Measurements from ENCODE around the gene IRS1. TPM values are rescaled to one million over a fixed set of nuclear protein-coding genes. Genes with fewer than 3 reads are reported as not detected.

Gene IRS1
- polyA plus RNA-seq, 1 of the 3 experiments (the other 2 are of a cell fraction) = 16.5 TPM

- Histone ChIP-seq H3K4me2 (no peak overlapping the region), H3K27me3 (ENCODE audit: insufficient read depth) (no peaks in the 10 kb centered on the region), H3K27ac (ENCODE audit: low read depth in 2 of 2, low read length in 1 of 2) (no peak overlapping the region), H3K9me3 (no peaks in the 10 kb centered on the region), H3K4me1 (ENCODE audit: control insufficient read depth in 1 of 2, insufficient read depth in 2 of 2, low read depth in 1 of 2, low read length in 1 of 2) (peaks cover 0 to 2% of the 10 kb centered on the region in 2 experiments; a peak in 1 of 4 replicates), H4K20me1 (ENCODE audit: insufficient read depth) (no peaks in the 10 kb centered on the region), H3K4me3 (ENCODE audit: low read depth in 2 of 2, low read length in 1 of 2) (no peak overlapping the region), H3K9ac (no peak overlapping the region), H2AFZ (ENCODE audit: low read depth) (no peak overlapping the region), H3K36me3 (replicated peaks in 1 of 2; ENCODE audit: control insufficient read depth in 1 of 2, insufficient read depth in 2 of 2, low read length in 1 of 2) (no peaks in the 10 kb centered on the region), H3K9me2 (no peaks in the 10 kb centered on the region), H3F3A (replicated peaks; ENCODE audit: insufficient read depth) (peaks cover 4% of the 10 kb centered on the region), H3K79me2 (ENCODE audit: insufficient read depth) (no peaks in the 10 kb centered on the region)
- ChIA-PET POLR2A (no interaction called here), CTCF (no interaction called here)
- TF ChIP-seq RAD21 (IDR thresholded peaks at IDR 0.05; ENCODE audit: low read length) (no peak), FOSL2 (IDR thresholded peaks at IDR 0.05; ENCODE audit: borderline replicate concordance, low read depth) (peak; percentile 19; the same call in 1 of the 2 replicates)
- no peak for DNase-seq
- WGBS (ENCODE audit: low lambda C conversion rate) = 64% methylated on average over 2 of the region's 2 CpGs
Measured at GRCh38 chr2:226726546-226726945, 73.1 kb downstream of the IRS1 start.

GRCh38 chr2:226725126-226725860 is 74.3 kb downstream of the IRS1 start:
- CTCF ChIA-PET = interaction anchor here (0.6 to 1.4 kb wide), 2 partner anchors 22 to 77 kb away, joined by 3 to 4 read pairs; no protein-coding TSS in a partner anchor
- DNase-seq = no peak
- Histone ChIP-seq H3K4me1 (ENCODE audit: control insufficient read depth in 1 of 2, insufficient read depth in 2 of 2, low read depth in 1 of 2, low read length in 1 of 2) (peaks cover 0 to 2% of the 10 kb centered on the region in 2 experiments; a peak in 2 of 4 replicates), H3K36me3 (replicated peaks in 1 of 2; ENCODE audit: control insufficient read depth in 1 of 2, insufficient read depth in 2 of 2, low read length in 1 of 2) (no peaks in the 10 kb centered on the region), H3K27ac (ENCODE audit: low read depth in 2 of 2, low read length in 1 of 2) (peak overlapping the region in 1 of 2 experiments; percentile 31; a peak in 1 of 4 replicates), H3K9me2 (no peaks in the 10 kb centered on the region), H3F3A (replicated peaks; ENCODE audit: insufficient read depth) (peaks cover 4% of the 10 kb centered on the region), H3K9ac (no peak overlapping the region), H3K79me2 (ENCODE audit: insufficient read depth) (no peaks in the 10 kb centered on the region), H3K9me3 (no peaks in the 10 kb centered on the region), H3K4me3 (ENCODE audit: low read depth in 2 of 2, low read length in 1 of 2) (no peak overlapping the region), H3K4me2 (no peak overlapping the region), H2AFZ (ENCODE audit: low read depth) (no peak overlapping the region), H4K20me1 (ENCODE audit: insufficient read depth) (no peaks in the 10 kb centered on the region), H3K27me3 (ENCODE audit: insufficient read depth) (no peaks in the 10 kb centered on the region)
- 84% methylated on average over 10 of the region's 10 CpGs for WGBS (ENCODE audit: low lambda C conversion rate)
- TF ChIP-seq YY1 (IDR thresholded peaks at IDR 0.05; ENCODE audit: low read depth) = no peak
- no peak for TF ChIP-seq IRF3 (IDR thresholded peaks at IDR 0.05; ENCODE audit: low read depth, low read length)
- no peak for TF ChIP-seq EZH2phosphoT487 (IDR thresholded peaks at IDR 0.05; ENCODE audit: borderline replicate concordance, low read depth)
- TF ChIP-seq EP300 (IDR thresholded peaks at IDR 0.05; ENCODE audit: borderline replicate concordance in 1 of 2, low read depth in 1 of 2, low read length in 1 of 2) = no peak
- no peak for TF ChIP-seq POLR2AphosphoS5 (IDR thresholded peaks at IDR 0.05; ENCODE audit: low read depth, low read length)
- TF ChIP-seq RCOR1 (IDR thresholded peaks at IDR 0.05; ENCODE audit: low read length) = no peak
- TF ChIP-seq USF2 (IDR thresholded peaks at IDR 0.05; ENCODE audit: borderline replicate concordance, low read depth, low read length) = no peak
- no peak for TF ChIP-seq ELF1 (IDR thresholded peaks at IDR 0.05)
- no peak for TF ChIP-seq GATA2 (CRISPR knock-in tag; IDR thresholded peaks at IDR 0.05)
- no peak for TF ChIP-seq FOSL2 (IDR thresholded peaks at IDR 0.05; ENCODE audit: borderline replicate concordance, low read depth)
- no peak for TF ChIP-seq PBX3 (IDR thresholded peaks at IDR 0.05)
- TF ChIP-seq REST (IDR thresholded peaks at IDR 0.05; ENCODE audit: low read depth, low read length) = no peak
- no peak for TF ChIP-seq GABPA (IDR thresholded peaks at IDR 0.05; ENCODE audit: low read depth)
- TF ChIP-seq RAD21 (IDR thresholded peaks at IDR 0.05; ENCODE audit: low read length) = no peak
- no peak for TF ChIP-seq RXRA (IDR thresholded peaks at IDR 0.05; ENCODE audit: borderline replicate concordance, low read depth)
- no peak for TF ChIP-seq NRF1 (IDR thresholded peaks at IDR 0.05; ENCODE audit: low read depth, low read length)
- TF ChIP-seq FOXJ3 (CRISPR knock-in tag; IDR thresholded peaks at IDR 0.05) = no peak
- no peak for TF ChIP-seq CHD2 (IDR thresholded peaks at IDR 0.05; ENCODE audit: low read length, partially characterized antibody)
- TF ChIP-seq SIN3A (IDR thresholded peaks at IDR 0.05; ENCODE audit: borderline replicate concordance, low read depth, low read length) = no peak
- POLR2A ChIA-PET = no interaction called here
